HepG2 (cell line): ENCODE data around the gene SIX3. TPM values are rescaled to one million over a fixed set of nuclear protein-coding genes. Genes with fewer than 3 reads are reported as not detected.

Experiments
- ATAC-seq: fragments of 200-7000 bp; cut with Tn5 transposase; 3 replicates; pipeline ENCODE4 v1.9.1; 2020; ENCODE audit warnings: mild to moderate bottlenecking, moderate library complexity
- BruUV-seq: library from RNA; stranded (reverse); fragments of 400-500 nt; replicated peaks from 2 replicates; lab custom pipeline; 2021; lab: Mats Ljungman, UMichigan
- CTCF ChIA-PET: fragments of 300-600 bp; formaldehyde crosslinking; extraction: SDS; loops from one replicate; lab custom pipeline; 2021; ENCODE audit warnings: low total read pairs, inconsistent platforms, low intra/inter-chr PET ratio; lab: Yijun Ruan, JAX
- POLR2A ChIA-PET: fragments of 350-600 bp; sonication (Branson Sonifier 250); formaldehyde crosslinking; loops from one replicate; lab custom pipeline; 2020; ENCODE audit warnings: antibody characterized with exemption, inconsistent platforms; lab: Yijun Ruan, JAX
- DNase-seq: peaks from one replicate; pipeline ENCODE4 v3.0.0-alpha.2; 2015; ENCODE audit warnings: low spot score
- FAIRE-seq: peaks from 3 replicates; lab custom pipeline; 2011; peaks lifted over from hg19 to GRCh38; lab: Jason Lieb, UNC
- H2AFZ ChIP-seq: one replicate; pipeline ENCODE4 v1.6.1; 2011; ENCODE audit warnings: low read length, inconsistent platforms
- H3K27ac ChIP-seq: fragments of 300-600 bp; 3 replicates; pipeline ENCODE4 v1.8.0; 2011; ENCODE audit warnings: mixed run types, mild to moderate bottlenecking, mixed read lengths, low read length, inconsistent platforms; ENCODE audit not compliant: insufficient read depth; ENCODE audit errors: extremely low read length
- H3K27me3 ChIP-seq, 2 experiments: fragments of 200-600 bp in 1 of 2; 2 replicates in 1 of 2; 3 replicates in 1 of 2; pipeline versions ENCODE4 v1.6.0 to v1.8.0; 2011; ENCODE audit warnings: low read length in 2 of 2, mild to moderate bottlenecking in 2 of 2, moderate library complexity in 2 of 2, inconsistent platforms in 1 of 2; ENCODE audit not compliant: insufficient read depth in 2 of 2, control insufficient read depth in 1 of 2
- H3K36me3 ChIP-seq, 2 experiments: fragments of 200-600 bp in 1 of 2; replicated peaks in 1 of 2; 2 replicates in 1 of 2; 3 replicates in 1 of 2; pipeline versions ENCODE4 v1.5.1 to v1.8.0; 2011; ENCODE audit warnings: low read length in 2 of 2, inconsistent platforms in 1 of 2; ENCODE audit not compliant: insufficient read depth in 2 of 2, control insufficient read depth in 1 of 2
- H3K4me1 ChIP-seq: 2 replicates; pipeline ENCODE4 v1.5.1; 2012; ENCODE audit warnings: low read length, inconsistent platforms; ENCODE audit not compliant: insufficient read depth
- H3K4me2 ChIP-seq: 2 replicates; pipeline ENCODE4 v1.6.0; 2011; ENCODE audit warnings: low read depth, low read length, inconsistent platforms
- H3K4me3 ChIP-seq, 3 experiments: fragments of 200-600 bp in 1 of 3; sonication (generic), shearing (Covaris generic) in 1 of 3; replicated peaks in 1 of 3; 2 replicates each; pipeline ENCODE4 v1.5.1; 2011 to 2016; ENCODE audit warnings: low read length in 3 of 3, inconsistent platforms in 2 of 3, low read depth in 2 of 3, mild to moderate bottlenecking in 2 of 3, control low read depth in 1 of 3, mixed read lengths in 1 of 3; ENCODE audit not compliant: insufficient read depth in 1 of 3
- H3K79me2 ChIP-seq: one replicate; pipeline ENCODE4 v1.6.1; 2011; ENCODE audit warnings: low read length, inconsistent platforms; ENCODE audit not compliant: insufficient read depth
- H3K9ac ChIP-seq: 2 replicates; pipeline ENCODE4 v1.6.0; 2011; ENCODE audit warnings: mild to moderate bottlenecking, low read depth, low read length, inconsistent platforms; ENCODE audit not compliant: insufficient read depth
- H3K9me3 ChIP-seq: 2 replicates; pipeline ENCODE4 v1.5.1; 2012; ENCODE audit warnings: mild to moderate bottlenecking, low read length
- H4K20me1 ChIP-seq: 2 replicates; pipeline ENCODE4 v1.6.0; 2011; ENCODE audit warnings: inconsistent platforms, mild to moderate bottlenecking, low read length, moderate library complexity; ENCODE audit not compliant: insufficient read depth
- HNRNPL ChIP-seq: fragments of 200-400 bp; formaldehyde crosslinking; IDR thresholded peaks from 2 replicates; pipeline ENCODE4 v1.6.1; 2017; ENCODE audit warnings: mild to moderate bottlenecking, low read depth, low read length
- KDM1A ChIP-seq: IDR thresholded peaks from 2 replicates; pipeline ENCODE4 v1.6.1; 2016; ENCODE audit warnings: missing compliant biosample characterization
- KDM5B ChIP-seq: sonication (generic); formaldehyde crosslinking; IDR thresholded peaks from 2 replicates; pipeline ENCODE4 v1.4.0; 2020; ENCODE audit warnings: missing genetic modification reagents, mild to moderate bottlenecking, borderline replicate concordance
- PCBP1 ChIP-seq: fragments of 200-400 bp; formaldehyde crosslinking; IDR thresholded peaks from 2 replicates; pipeline ENCODE4 v1.6.1; 2017; ENCODE audit warnings: mild to moderate bottlenecking, low read depth, low read length, borderline replicate concordance
- PLRG1 ChIP-seq: fragments of 450-650 bp; conservative IDR thresholded peaks from 2 replicates; pipeline ENCODE4 v1.6.1; 2016
- ZNF251 ChIP-seq: sonication (generic); formaldehyde crosslinking; IDR thresholded peaks from 2 replicates; pipeline ENCODE4 v1.9.0; 2021; ENCODE audit warnings: mild to moderate bottlenecking, missing genetic modification reagents
- ZNF383 ChIP-seq: sonication (generic); formaldehyde crosslinking; IDR thresholded peaks from 2 replicates; pipeline ENCODE4 v1.4.0; 2020; ENCODE audit warnings: missing genetic modification reagents, mild to moderate bottlenecking, borderline replicate concordance
- ZNF609 ChIP-seq: sonication (generic); formaldehyde crosslinking; IDR thresholded peaks from 2 replicates; pipeline ENCODE4 v1.4.0; 2020; ENCODE audit warnings: mild to moderate bottlenecking, missing genetic modification reagents, borderline replicate concordance
- ZNF75D ChIP-seq: sonication (generic); formaldehyde crosslinking; IDR thresholded peaks from 2 replicates; pipeline ENCODE4 v1.8.1; 2023; ENCODE audit warnings: missing genetic modification reagents, mild to moderate bottlenecking, borderline replicate concordance
- WGBS: methylation state at CpG from one replicate; pipeline ENCODE4 v1.1.6; 2017; ENCODE audit warnings: low lambda C conversion rate; 5-methylcytosine and 5-hydroxymethylcytosine counted together
- in situ Hi-C: cut with HindIII; loops from 2 replicates; pipeline ENCODE4 v1.10.0; 2017; ENCODE audit warnings: low pct_unique_long_range_greater_than_20kb; ENCODE audit not compliant: extremely low pct_ligation_motif_present
- intact Hi-C: fragments of 100-400 bp; cut with micrococcal nuclease; formaldehyde crosslinking; loops from one replicate; pipeline ENCODE4 v1.10.0; 2022; ENCODE audit not compliant: unreplicated experiment
- polyA plus RNA-seq, 8 experiments: library from polyadenylated mRNA; depleted of rRNA in 3 of 8; stranded (reverse) in 7 of 8; unstranded in 1 of 8; fragments of >200 nt; fragmentation: Illumina TruSeq in 4 of 8; extraction: Trizol in 4 of 8; gene quantifications; 2 replicates each; pipeline versions ENCODE4 v1.2.1 to v1.2.3, GENCODE V29; 2011 to 2016; ENCODE audit warnings: low read depth in 4 of 8, missing spikeins in 1 of 8, mixed read lengths in 1 of 8; ENCODE audit not compliant: insufficient read depth in 1 of 8
- total RNA-seq, 5 experiments: library from RNA; depleted of rRNA; stranded (reverse); fragments of >200 nt; fragmentation: Illumina TruSeq; extraction: Trizol; gene quantifications; 2 replicates each; pipeline ENCODE4 v1.2.3, GENCODE V29; 2016; ENCODE audit warnings: low read depth in 1 of 5

The SIX3 gene
- total and polyA plus RNA-seq, 2 of the 13 experiments (the other 11 are each of a cell fraction or from before 2014, with no cell fraction given): not detected

DNA sequence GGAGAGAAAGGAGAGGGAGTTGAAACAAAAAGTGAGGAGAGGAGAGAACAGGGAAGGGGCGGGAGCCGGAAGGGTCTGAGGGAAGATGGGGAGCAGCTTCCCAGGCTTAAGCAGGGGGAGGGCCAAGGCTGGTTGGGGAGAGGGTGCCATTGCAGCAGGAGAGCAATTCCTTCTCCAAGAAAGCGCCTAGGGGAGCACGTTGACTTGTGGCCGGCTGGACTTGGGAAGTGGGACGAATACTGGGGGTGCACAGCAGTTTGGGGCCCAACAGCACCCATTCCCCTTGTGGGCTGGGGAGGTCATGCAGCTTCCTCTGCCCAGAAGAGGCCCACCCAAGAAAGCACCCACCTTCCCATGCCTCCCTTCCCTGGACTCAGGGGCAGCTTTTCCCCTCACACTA, 9.6 kb downstream of the SIX3 start:
- H3K4me1 ChIP-seq: peaks cover 32% of the 10 kb centered on the region
- CTCF ChIA-PET: no interaction called here
- intact Hi-C loops: loop anchor here (5.0 kb wide), 1 partner anchor 909 kb away; no protein-coding TSS in a partner anchor
- 0 out of 2 replicates have a peak, but pooled peaks have one; percentile 0 for TF ChIP-seq ZNF383
- TF ChIP-seq PCBP1: no peak
- no peak for TF ChIP-seq KDM1A (CRISPR knock-in tag)
- TF ChIP-seq, all 625 proteins: peak for 1
- H3K4me2 ChIP-seq: no peak overlapping the region; the same call in 1 of the 2 replicates
- ATAC-seq (no peak), FAIRE-seq (no peak), DNase-seq (no peak)
- POLR2A ChIA-PET: no interaction called here
- H3K27me3 ChIP-seq: peaks cover 29 to 98% of the 10 kb centered on the region in 2 experiments; a peak in 4 of 5 replicates
- in situ Hi-C loops: loop anchor here (10.0 kb wide), 1 partner anchor 906 kb away; no protein-coding TSS in a partner anchor
- no peaks in the 10 kb centered on the region for H3K79me2 ChIP-seq
- no TSS peak for BruUV-seq
- no peak overlapping the region for H3K27ac ChIP-seq
- H3K36me3 ChIP-seq: no peaks in the 10 kb centered on the region
- no peaks in the 10 kb centered on the region for H3K9me3 ChIP-seq
- peaks cover 4% of the 10 kb centered on the region; the same call in 1 of the 2 replicates for H4K20me1 ChIP-seq
- H3K4me3 ChIP-seq: no peak overlapping the region
- H2AFZ ChIP-seq: no peak overlapping the region
- H3K9ac ChIP-seq: no peak overlapping the region
- WGBS: 62% methylated on average over 4 of the region's 6 CpGs

- intact Hi-C loops (loop anchor here (2.0 to 5.0 kb wide), 2 partner anchors 391 to 909 kb away; no protein-coding TSS in a partner anchor), in situ Hi-C loops (loop anchor here (10.0 kb wide), 1 partner anchor 907 kb away; no protein-coding TSS in a partner anchor)
- Histone ChIP-seq H3K36me3 (no peaks in the 10 kb centered on the region), H4K20me1 (peaks cover 4% of the 10 kb centered on the region; the same call in 1 of the 2 replicates), H3K4me3 (peak overlapping the region; percentile 49 to 75 (median 57); a peak in 5 of 6 replicates), H2AFZ (peak overlapping the region; percentile 18), H3K9me3 (no peaks in the 10 kb centered on the region), H3K4me1 (peaks cover 32% of the 10 kb centered on the region), H3K4me2 (peak overlapping the region; percentile 82), H3K9ac (peak overlapping the region; percentile 57; the same call in 1 of the 2 replicates), H3K27ac (no peak overlapping the region), H3K79me2 (no peaks in the 10 kb centered on the region), H3K27me3 (peaks cover 29 to 98% of the 10 kb centered on the region in 2 experiments; a peak in 4 of 5 replicates)
- ChIA-PET CTCF (interaction anchor here (0.6 to 0.7 kb wide), 2 partner anchors 472 to 700 kb away, joined by 3 read pairs; no protein-coding TSS in a partner anchor), POLR2A (no interaction called here)
- BruUV-seq: no TSS peak
- whole genome bisulfite sequencing: 27% methylated on average over 8 of the region's 8 CpGs
- FAIRE-seq (no peak), ATAC-seq (peak; percentile 49), DNase-seq (no peak)
- TF ChIP-seq KDM5B (CRISPR knock-in tag) (0 out of 2 replicates have a peak, but pooled peaks have one; percentile 2), ZNF609 (CRISPR knock-in tag) (0 out of 2 replicates have a peak, but pooled peaks have one; percentile 10), ZNF75D (no peak), ZNF251 (no peak), PLRG1 (no peak), HNRNPL (no peak)
Measured at GRCh38 chr2:44951714-44952113, 10.2 kb downstream of the SIX3 start.
